ENCODE results near the gene KLHL26.

Gene KLHL26

DNA sequence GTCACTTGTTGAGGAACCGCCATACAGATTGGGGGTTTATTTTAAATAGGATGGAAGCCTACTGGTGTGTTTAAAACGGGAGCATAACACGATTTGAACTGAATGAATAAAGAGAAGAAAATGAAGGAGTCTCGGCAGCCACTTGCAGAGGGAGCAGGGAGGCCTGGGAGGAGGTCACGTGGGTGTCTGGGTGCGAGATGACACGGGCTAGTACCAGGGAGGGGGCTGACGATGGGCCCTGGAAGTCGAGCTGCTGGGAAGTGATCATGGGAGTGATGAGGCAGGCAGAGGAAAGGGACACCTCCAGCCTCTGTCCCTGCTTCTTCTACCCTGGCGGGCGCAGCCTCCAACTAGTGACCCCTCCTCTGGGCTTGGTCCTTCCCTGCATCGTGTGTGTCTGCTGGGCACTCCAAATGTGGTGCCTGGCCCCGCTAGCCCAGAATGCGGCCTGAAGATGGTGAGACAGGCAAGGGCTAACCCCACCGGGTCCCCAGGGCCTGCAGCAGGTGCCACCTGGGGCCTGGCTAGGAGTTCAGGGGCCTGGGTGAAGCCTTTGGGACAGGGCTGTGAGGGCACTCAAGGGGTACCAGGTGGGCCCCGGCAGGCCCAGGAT lies 82.1 kb downstream of the KLHL26 start:
- no peak for DNase-seq (ENCODE audit: extremely low spot score)
- TF ChIP-seq, protein P1, sequence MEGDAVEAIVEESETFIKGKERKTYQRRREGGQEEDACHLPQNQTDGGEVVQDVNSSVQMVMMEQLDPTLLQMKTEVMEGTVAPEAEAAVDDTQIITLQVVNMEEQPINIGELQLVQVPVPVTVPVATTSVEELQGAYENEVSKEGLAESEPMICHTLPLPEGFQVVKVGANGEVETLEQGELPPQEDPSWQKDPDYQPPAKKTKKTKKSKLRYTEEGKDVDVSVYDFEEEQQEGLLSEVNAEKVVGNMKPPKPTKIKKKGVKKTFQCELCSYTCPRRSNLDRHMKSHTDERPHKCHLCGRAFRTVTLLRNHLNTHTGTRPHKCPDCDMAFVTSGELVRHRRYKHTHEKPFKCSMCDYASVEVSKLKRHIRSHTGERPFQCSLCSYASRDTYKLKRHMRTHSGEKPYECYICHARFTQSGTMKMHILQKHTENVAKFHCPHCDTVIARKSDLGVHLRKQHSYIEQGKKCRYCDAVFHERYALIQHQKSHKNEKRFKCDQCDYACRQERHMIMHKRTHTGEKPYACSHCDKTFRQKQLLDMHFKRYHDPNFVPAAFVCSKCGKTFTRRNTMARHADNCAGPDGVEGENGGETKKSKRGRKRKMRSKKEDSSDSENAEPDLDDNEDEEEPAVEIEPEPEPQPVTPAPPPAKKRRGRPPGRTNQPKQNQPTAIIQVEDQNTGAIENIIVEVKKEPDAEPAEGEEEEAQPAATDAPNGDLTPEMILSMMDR (IDR thresholded peaks at IDR 0.05; ENCODE audit: control extremely low read depth, extremely low read depth, low read depth, missing control alignments) = no peak
- ChIA-PET CTCF (no interaction called here), POLR2A (no interaction called here)

DNA sequence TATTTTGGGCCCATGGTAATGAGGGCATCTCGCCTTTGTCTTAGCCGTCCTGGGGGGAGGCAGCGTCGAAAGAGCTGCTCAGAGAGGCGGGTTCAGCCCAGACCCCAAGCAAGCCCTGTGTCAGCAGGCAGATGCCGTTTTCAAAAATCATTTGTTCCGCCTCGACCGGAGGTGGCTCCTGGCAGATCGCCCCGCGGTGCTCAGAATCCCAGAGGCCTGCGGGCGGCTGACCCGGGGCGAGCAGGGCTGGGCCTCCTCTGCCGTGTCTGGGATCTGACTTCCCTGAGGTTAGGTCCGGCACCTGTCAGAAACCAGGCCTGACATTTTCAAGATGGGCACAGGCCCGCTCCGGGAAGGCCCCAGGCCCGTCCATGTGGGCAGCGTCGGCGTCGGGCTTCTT lies 82.7 kb downstream of the KLHL26 start:
- TF ChIP-seq, protein P1 (IDR thresholded peaks at IDR 0.05; ENCODE audit: control extremely low read depth, extremely low read depth, low read depth, missing control alignments) = no peak
- CTCF ChIA-PET = no interaction called here
- POLR2A ChIA-PET = no interaction called here
- DNase-seq (ENCODE audit: extremely low spot score) = no peak
